PC-3 (cell line): Measurements from ENCODE around the gene ST8SIA5. TPM values are rescaled to one million over a fixed set of nuclear protein-coding genes. Genes with fewer than 3 reads are reported as not detected.

Experiments used
- ATAC-seq: fragments of 200-7000 bp; cut with Tn5 transposase; 2 replicates; pipeline ENCODE4 v1.9.1; 2020; ENCODE audit warnings: mild to moderate bottlenecking, moderate library complexity
- BruUV-seq: library from RNA; stranded (reverse); fragments of 400-500 nt; replicated peaks from 2 replicates; lab custom pipeline; 2021; lab: Mats Ljungman, UMichigan
- CTCF ChIA-PET: fragments of 300-600 bp; sonication (Branson Sonifier 250); formaldehyde crosslinking; loops from one replicate; lab custom pipeline; 2022; ENCODE audit warnings: antibody characterized with exemption; lab: Charles Lee
- POLR2A ChIA-PET: fragments of 300-600 bp; sonication (Branson Sonifier 250); formaldehyde crosslinking; loops from one replicate; lab custom pipeline; 2022; ENCODE audit warnings: antibody characterized with exemption; ENCODE audit not compliant: unreplicated experiment; lab: Charles Lee
- DNase-seq: peaks from one replicate; pipeline ENCODE4 v3.0.0-alpha.2; 2015
- H2AFZ ChIP-seq: fragments of 300-600 bp; sonication (generic); 2 replicates; pipeline ENCODE4 v1.6.0; 2016; ENCODE audit warnings: antibody characterized with exemption, low read length
- H3F3A ChIP-seq: fragments of 300-600 bp; sonication (generic); one replicate; pipeline ENCODE4 v1.6.0; 2017; ENCODE audit warnings: antibody characterized with exemption, low read length, control low read depth, mild to moderate bottlenecking; ENCODE audit not compliant: unreplicated experiment
- H3K27ac ChIP-seq: fragments of 300-600 bp; sonication (generic); 2 replicates; pipeline ENCODE4 v1.5.1; 2016; ENCODE audit warnings: mild to moderate bottlenecking, low read length
- H3K27me3 ChIP-seq: fragments of 300-600 bp; sonication (generic); 2 replicates; pipeline ENCODE4 v1.6.1; 2016; ENCODE audit warnings: low read length, mixed read lengths
- H3K36me3 ChIP-seq: fragments of 300-600 bp; sonication (generic); 2 replicates; pipeline ENCODE4 v1.6.1; 2016; ENCODE audit warnings: low read depth, mixed run types, low read length, mixed read lengths
- H3K4me1 ChIP-seq: fragments of 300-600 bp; sonication (generic); 2 replicates; pipeline ENCODE4 v1.5.1; 2016; ENCODE audit warnings: low read length; ENCODE audit not compliant: insufficient read depth
- H3K4me2 ChIP-seq: fragments of 300-600 bp; sonication (generic); 2 replicates; pipeline ENCODE4 v1.6.0; 2016; ENCODE audit warnings: low read length
- H3K4me3 ChIP-seq: fragments of 300-600 bp; sonication (generic); 2 replicates; pipeline ENCODE4 v1.5.1; 2016; ENCODE audit warnings: mild to moderate bottlenecking, low read length, mixed read lengths
- H3K79me2 ChIP-seq: fragments of 300-600 bp; sonication (generic); 2 replicates; pipeline ENCODE4 v1.6.1; 2017; ENCODE audit warnings: low read length, mixed read lengths
- H3K9ac ChIP-seq: fragments of 300-600 bp; sonication (generic); 2 replicates; pipeline ENCODE4 v1.6.0; 2016; ENCODE audit warnings: mild to moderate bottlenecking, low read length
- H3K9me2 ChIP-seq: fragments of 300-600 bp; sonication (generic); replicated peaks from 2 replicates; pipeline ENCODE4 v1.6.1; 2016; ENCODE audit warnings: mixed run types, low read length, mixed read lengths
- H3K9me3 ChIP-seq: fragments of 300-600 bp; sonication (generic); 2 replicates; pipeline ENCODE4 v1.6.1; 2016; ENCODE audit warnings: low read length, mixed read lengths
- H4K20me1 ChIP-seq: fragments of 300-600 bp; sonication (generic); 2 replicates; pipeline ENCODE4 v1.6.1; 2016; ENCODE audit warnings: low read length, mixed read lengths
- CTCF ChIP-seq: fragments of 300-600 bp; sonication (generic); conservative IDR thresholded peaks from 2 replicates; pipeline ENCODE4 v1.5.1; 2017; ENCODE audit warnings: antibody characterized with exemption, low read depth, mild to moderate bottlenecking, low read length
- EZH2 ChIP-seq: fragments of 300-600 bp; sonication (generic); IDR thresholded peaks from one replicate; pipeline ENCODE4 v1.6.1; 2017; ENCODE audit warnings: antibody characterized with exemption, mild to moderate bottlenecking, low read length; ENCODE audit not compliant: unreplicated experiment
- EZH2phosphoT487 ChIP-seq: fragments of 300-600 bp; sonication (generic); IDR thresholded peaks from 2 replicates; pipeline ENCODE4 v1.6.1; 2018; ENCODE audit warnings: mild to moderate bottlenecking, antibody characterized with exemption, low read length, borderline replicate concordance
- intact Hi-C: fragments of 100-400 bp; cut with micrococcal nuclease; formaldehyde crosslinking; loops from 2 replicates; pipeline ENCODE4 v1.9.0; 2023
- total RNA-seq: library from RNA; depleted of rRNA; stranded (reverse); fragments of >200 nt; gene quantifications from 2 replicates; pipeline ENCODE4 v1.2.3, GENCODE V29; 2014

Gene ST8SIA5
- total RNA-seq, 1 experiment from 2014 or later: 0.04 TPM

GRCh38 chr18:46711444-46711863 lies 45.4 kb downstream of the ST8SIA5 start:
- TF ChIP-seq CTCF (no peak), EZH2 (no peak), EZH2phosphoT487 (no peak)
- no peak overlapping the region for H3K4me2 ChIP-seq
- intact Hi-C loops: no loop called here
- no peaks in the 10 kb centered on the region for H3K9me3 ChIP-seq
- H4K20me1 ChIP-seq: no peaks in the 10 kb centered on the region
- H3K4me3 ChIP-seq: no peak overlapping the region
- no peaks in the 10 kb centered on the region for H3K27me3 ChIP-seq
- H3K4me1 ChIP-seq: peaks cover 13% of the 10 kb centered on the region
- no peaks in the 10 kb centered on the region for H3F3A ChIP-seq
- no peaks in the 10 kb centered on the region for H3K79me2 ChIP-seq
- no peaks in the 10 kb centered on the region for H3K9me2 ChIP-seq
- DNase-seq (no peak), ATAC-seq (no peak)
- POLR2A ChIA-PET: no interaction called here
- peak overlapping the region; percentile 31; the same call in 1 of the 2 replicates for H3K9ac ChIP-seq
- no peak overlapping the region for H2AFZ ChIP-seq
- H3K36me3 ChIP-seq: no peaks in the 10 kb centered on the region
- no TSS peak for BruUV-seq
- H3K27ac ChIP-seq: peak overlapping the region; percentile 88
- CTCF ChIA-PET: no interaction called here

GRCh38 chr18:46706968-46707367 lies 49.9 kb downstream of the ST8SIA5 start:
- peak; percentile 69 for ATAC-seq
- Histone ChIP-seq H3F3A (no peaks in the 10 kb centered on the region), H3K4me2 (no peak overlapping the region), H3K36me3 (no peaks in the 10 kb centered on the region), H3K27me3 (no peaks in the 10 kb centered on the region), H3K9me3 (no peaks in the 10 kb centered on the region), H4K20me1 (no peaks in the 10 kb centered on the region), H3K4me1 (peaks cover 7% of the 10 kb centered on the region), H3K9me2 (no peaks in the 10 kb centered on the region), H3K27ac (no peak overlapping the region), H2AFZ (no peak overlapping the region), H3K4me3 (no peak overlapping the region), H3K9ac (no peak overlapping the region), H3K79me2 (no peaks in the 10 kb centered on the region)
- intact Hi-C loops: no loop called here
- DNase-seq: peak; percentile 59
- CTCF ChIA-PET: no interaction called here
- BruUV-seq: no TSS peak
- POLR2A ChIA-PET: no interaction called here
- no peak for TF ChIP-seq CTCF
- TF ChIP-seq EZH2phosphoT487: no peak
- TF ChIP-seq EZH2: no peak

GRCh38 chr18:46705521-46705920 lies 51.3 kb downstream of the ST8SIA5 start:
- Histone ChIP-seq H3K9ac (no peak overlapping the region), H3K4me1 (peaks cover 7% of the 10 kb centered on the region; the same call in 1 of the 2 replicates), H3K27me3 (no peaks in the 10 kb centered on the region), H3K79me2 (no peaks in the 10 kb centered on the region), H4K20me1 (no peaks in the 10 kb centered on the region), H3K9me3 (no peaks in the 10 kb centered on the region), H3K4me3 (no peak overlapping the region), H3K36me3 (no peaks in the 10 kb centered on the region), H3F3A (no peaks in the 10 kb centered on the region), H3K4me2 (no peak overlapping the region), H3K9me2 (no peaks in the 10 kb centered on the region), H2AFZ (no peak overlapping the region), H3K27ac (no peak overlapping the region)
- POLR2A ChIA-PET: no interaction called here
- intact Hi-C loops: no loop called here
- TF ChIP-seq EZH2: no peak
- TF ChIP-seq CTCF: no peak
- TF ChIP-seq EZH2phosphoT487: no peak
- no TSS peak for BruUV-seq
- CTCF ChIA-PET: no interaction called here
- DNase-seq (no peak), ATAC-seq (no peak)
